Smooth muscle cell (in vitro differentiated cells): ENCODE results near the gene RPL39L. TPM values are rescaled to one million over a fixed set of nuclear protein-coding genes. Genes with fewer than 3 reads are reported as not detected.

Experiments
- DNase-seq: peaks from one replicate; lab custom pipeline; 2025; ENCODE audit not compliant: unreplicated experiment; lab: John Stamatoyannopoulos, UW
- H2AFZ ChIP-seq: fragments of 200-600 bp; sonication (generic); 2 replicates; pipeline ENCODE4 v1.6.0; 2016; ENCODE audit warnings: antibody characterized with exemption, low read depth, mild to moderate bottlenecking
- H3F3A ChIP-seq: fragments of 200-600 bp; sonication (generic); 2 replicates; pipeline ENCODE4 v1.6.0; 2017; ENCODE audit warnings: antibody characterized with exemption, low read depth
- H3K27ac ChIP-seq: fragments of 200-600 bp; sonication (generic); 2 replicates; pipeline ENCODE4 v1.5.1; 2016; ENCODE audit warnings: low read depth, mild to moderate bottlenecking
- H3K27me3 ChIP-seq: fragments of 200-600 bp; sonication (generic); 2 replicates; pipeline ENCODE4 v1.6.1; 2016; ENCODE audit warnings: low read depth, mild to moderate bottlenecking
- H3K36me3 ChIP-seq: fragments of 200-600 bp; sonication (generic); 2 replicates; pipeline ENCODE4 v1.5.1; 2016; ENCODE audit warnings: low read depth
- H3K4me1 ChIP-seq: fragments of 200-600 bp; sonication (generic); 2 replicates; pipeline ENCODE4 v1.5.1; 2016; ENCODE audit warnings: low read depth
- H3K4me2 ChIP-seq: fragments of 200-600 bp; sonication (generic); 2 replicates; pipeline ENCODE4 v1.6.0; 2016; ENCODE audit warnings: mild to moderate bottlenecking
- H3K4me3 ChIP-seq: fragments of 200-600 bp; sonication (generic); 2 replicates; pipeline ENCODE4 v1.5.1; 2016; ENCODE audit warnings: mild to moderate bottlenecking
- H3K79me2 ChIP-seq: fragments of 200-600 bp; sonication (generic); 2 replicates; pipeline ENCODE4 v1.6.0; 2016; ENCODE audit warnings: low read depth, mild to moderate bottlenecking
- H3K9ac ChIP-seq: fragments of 200-600 bp; sonication (generic); 2 replicates; pipeline ENCODE4 v1.6.0; 2016; ENCODE audit warnings: low read depth
- H3K9me3 ChIP-seq: fragments of 200-600 bp; sonication (generic); replicated peaks from 2 replicates; pipeline ENCODE4 v1.5.1; 2016; ENCODE audit warnings: low read depth
- H4K20me1 ChIP-seq: fragments of 200-600 bp; sonication (generic); 2 replicates; pipeline ENCODE4 v1.6.0; 2016; ENCODE audit warnings: low read depth
- WGBS: methylation state at CpG from one replicate; pipeline ENCODE4 v1.1.7; 2016; ENCODE audit warnings: low lambda C conversion rate; 5-methylcytosine and 5-hydroxymethylcytosine counted together
- polyA plus RNA-seq: library from polyadenylated mRNA; unstranded; fragments of >200 nt; fragmentation: Nextera tagmentation; extraction: Ambion mirVana; gene quantifications from 2 replicates; pipeline ENCODE4 v1.2.1, GENCODE V29; 2016
- total RNA-seq: library from RNA; depleted of rRNA; stranded (reverse); fragments of >200 nt; gene quantifications from 2 replicates; pipeline ENCODE4 v1.2.3, GENCODE V29; 2014
- TF ChIP-seq, protein P1 (sequence below): fragments of 200-600 bp; sonication (generic); IDR thresholded peaks from 2 replicates; pipeline ENCODE4 v1.5.1; 2017; ENCODE audit warnings: borderline replicate concordance, mild to moderate bottlenecking, antibody characterized with exemption; ENCODE audit not compliant: insufficient read depth, poor library complexity, severe bottlenecking

The RPL39L gene
- total and polyA plus RNA-seq, 2 experiments from 2014 or later, result 40.3 to 44.2 TPM

DNA sequence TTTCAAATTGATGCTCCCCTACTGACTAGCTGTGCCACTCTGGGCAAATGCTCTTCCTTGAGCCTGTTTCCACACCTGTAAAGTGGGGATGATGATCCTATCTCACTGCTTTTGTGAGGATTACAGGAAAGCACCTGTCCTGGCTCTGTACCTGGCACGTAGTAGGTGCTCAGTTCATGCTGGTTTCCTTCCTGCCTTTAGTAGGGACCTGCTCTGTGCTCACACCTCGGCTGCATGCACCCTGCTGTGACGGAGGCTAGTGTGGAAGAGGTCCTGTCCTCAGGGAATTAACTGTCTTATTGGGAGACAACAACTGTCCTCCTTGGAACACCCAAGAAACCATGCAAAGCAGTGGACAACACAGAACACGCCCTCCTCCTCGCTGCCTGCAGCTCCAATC lies 61.8 kb downstream of the RPL39L start:
- H3K9ac ChIP-seq, result no peak overlapping the region
- 97% methylated on average over 5 of the region's 5 CpGs for WGBS

GRCh38 chr3:187077085-187077484 lies 62.2 kb downstream of the RPL39L start:
- Histone ChIP-seq H3K27ac (no peak overlapping the region), H4K20me1 (no peaks in the 10 kb centered on the region), H3K9me3 (no peaks in the 10 kb centered on the region), H3K4me1 (no peaks in the 10 kb centered on the region), H3K79me2 (no peaks in the 10 kb centered on the region), H3F3A (no peaks in the 10 kb centered on the region), H2AFZ (no peak overlapping the region), H3K4me3 (no peak overlapping the region), H3K27me3 (no peaks in the 10 kb centered on the region), H3K36me3 (no peaks in the 10 kb centered on the region), H3K4me2 (no peak overlapping the region), H3K9ac (no peak overlapping the region)
- DNase-seq, result no peak
- TF ChIP-seq, protein P1, sequence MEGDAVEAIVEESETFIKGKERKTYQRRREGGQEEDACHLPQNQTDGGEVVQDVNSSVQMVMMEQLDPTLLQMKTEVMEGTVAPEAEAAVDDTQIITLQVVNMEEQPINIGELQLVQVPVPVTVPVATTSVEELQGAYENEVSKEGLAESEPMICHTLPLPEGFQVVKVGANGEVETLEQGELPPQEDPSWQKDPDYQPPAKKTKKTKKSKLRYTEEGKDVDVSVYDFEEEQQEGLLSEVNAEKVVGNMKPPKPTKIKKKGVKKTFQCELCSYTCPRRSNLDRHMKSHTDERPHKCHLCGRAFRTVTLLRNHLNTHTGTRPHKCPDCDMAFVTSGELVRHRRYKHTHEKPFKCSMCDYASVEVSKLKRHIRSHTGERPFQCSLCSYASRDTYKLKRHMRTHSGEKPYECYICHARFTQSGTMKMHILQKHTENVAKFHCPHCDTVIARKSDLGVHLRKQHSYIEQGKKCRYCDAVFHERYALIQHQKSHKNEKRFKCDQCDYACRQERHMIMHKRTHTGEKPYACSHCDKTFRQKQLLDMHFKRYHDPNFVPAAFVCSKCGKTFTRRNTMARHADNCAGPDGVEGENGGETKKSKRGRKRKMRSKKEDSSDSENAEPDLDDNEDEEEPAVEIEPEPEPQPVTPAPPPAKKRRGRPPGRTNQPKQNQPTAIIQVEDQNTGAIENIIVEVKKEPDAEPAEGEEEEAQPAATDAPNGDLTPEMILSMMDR, result no peak
- 94% methylated on average over 3 of the region's 3 CpGs for WGBS

More for the DNA sequence above, 61.8 kb downstream of the RPL39L start:
- Histone ChIP-seq H3K9me3 (no peaks in the 10 kb centered on the region), H4K20me1 (no peaks in the 10 kb centered on the region), H3K79me2 (no peaks in the 10 kb centered on the region), H3K4me2 (no peak overlapping the region), H3K4me1 (no peaks in the 10 kb centered on the region), H3K27me3 (no peaks in the 10 kb centered on the region), H3K4me3 (no peak overlapping the region), H3K36me3 (no peaks in the 10 kb centered on the region), H3F3A (no peaks in the 10 kb centered on the region), H2AFZ (no peak overlapping the region), H3K27ac (no peak overlapping the region)
- DNase-seq, result no peak
- TF ChIP-seq, protein P1, result no peak

DNA sequence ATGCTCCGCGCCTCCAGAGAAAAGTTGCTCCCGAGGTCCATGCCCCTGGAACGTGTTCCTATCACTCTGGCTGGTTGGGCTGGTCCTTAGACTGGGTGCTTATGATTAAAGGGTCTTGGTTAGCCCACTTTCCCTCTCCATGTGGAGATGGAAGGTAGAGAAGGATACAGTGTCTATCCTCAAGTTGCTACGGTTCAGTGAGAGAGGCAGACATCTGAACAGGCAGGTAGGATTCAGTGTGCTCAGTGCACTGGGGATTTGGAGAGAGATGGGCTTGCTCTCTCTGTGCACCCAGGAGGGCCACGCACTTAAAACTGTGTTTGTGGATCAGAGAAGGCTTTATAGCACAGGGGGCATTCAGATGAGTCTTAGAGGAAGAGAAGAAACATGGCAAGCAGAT lies 63.0 kb downstream of the RPL39L start:
- TF ChIP-seq, protein P1, result no peak
- Histone ChIP-seq H3K27me3 (no peaks in the 10 kb centered on the region), H3K9me3 (no peaks in the 10 kb centered on the region), H3K4me1 (no peaks in the 10 kb centered on the region), H3K9ac (no peak overlapping the region), H2AFZ (no peak overlapping the region), H3K36me3 (no peaks in the 10 kb centered on the region), H3F3A (no peaks in the 10 kb centered on the region), H4K20me1 (no peaks in the 10 kb centered on the region), H3K79me2 (no peaks in the 10 kb centered on the region), H3K4me3 (no peak overlapping the region), H3K4me2 (no peak overlapping the region), H3K27ac (no peak overlapping the region)
- WGBS, result 96% methylated on average over 6 of the region's 6 CpGs
- DNase-seq, result no peak

DNA sequence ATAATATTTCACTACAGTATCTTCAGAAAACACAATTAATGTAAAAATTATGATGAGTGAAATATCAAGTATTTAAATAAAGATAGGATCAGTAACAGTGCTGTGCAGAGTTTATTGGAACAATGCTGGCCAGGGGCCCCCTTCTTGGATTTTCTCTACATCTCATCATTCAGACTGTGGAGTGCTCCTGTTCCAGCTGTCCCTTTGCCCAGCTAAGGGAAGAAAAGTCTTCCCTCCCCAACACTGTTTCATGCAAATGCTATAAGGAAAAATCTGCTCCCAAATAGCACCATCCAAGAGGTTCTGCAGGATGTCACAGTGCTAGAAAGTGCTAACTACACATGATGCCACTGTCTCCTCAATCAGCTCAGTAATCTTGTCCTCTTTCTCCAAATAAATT lies 64.5 kb downstream of the RPL39L start:
- H3F3A ChIP-seq, result no peaks in the 10 kb centered on the region
- no peaks in the 10 kb centered on the region for H3K36me3 ChIP-seq
- no peaks in the 10 kb centered on the region for H3K4me1 ChIP-seq

More for the DNA sequence above, 64.5 kb downstream of the RPL39L start:
- TF ChIP-seq, protein P1, result no peak
- no peaks in the 10 kb centered on the region for H4K20me1 ChIP-seq
- H3K9me3 ChIP-seq, result no peaks in the 10 kb centered on the region
- H3K4me2 ChIP-seq, result no peak overlapping the region
- no peaks in the 10 kb centered on the region for H3K79me2 ChIP-seq
- no peak overlapping the region for H2AFZ ChIP-seq
- DNase-seq, result no peak
- H3K27ac ChIP-seq, result no peak overlapping the region
- no peaks in the 10 kb centered on the region for H3K27me3 ChIP-seq
- H3K9ac ChIP-seq, result no peak overlapping the region
- no peak overlapping the region for H3K4me3 ChIP-seq
